Measurements from ENCODE around the gene ZDHHC16. TPM values are rescaled to one million over a fixed set of nuclear protein-coding genes. Genes with fewer than 3 reads are reported as not detected.

Gene ZDHHC16
- total RNA-seq, 1 donor from 2014 or later: 30.4 TPM

DNA sequence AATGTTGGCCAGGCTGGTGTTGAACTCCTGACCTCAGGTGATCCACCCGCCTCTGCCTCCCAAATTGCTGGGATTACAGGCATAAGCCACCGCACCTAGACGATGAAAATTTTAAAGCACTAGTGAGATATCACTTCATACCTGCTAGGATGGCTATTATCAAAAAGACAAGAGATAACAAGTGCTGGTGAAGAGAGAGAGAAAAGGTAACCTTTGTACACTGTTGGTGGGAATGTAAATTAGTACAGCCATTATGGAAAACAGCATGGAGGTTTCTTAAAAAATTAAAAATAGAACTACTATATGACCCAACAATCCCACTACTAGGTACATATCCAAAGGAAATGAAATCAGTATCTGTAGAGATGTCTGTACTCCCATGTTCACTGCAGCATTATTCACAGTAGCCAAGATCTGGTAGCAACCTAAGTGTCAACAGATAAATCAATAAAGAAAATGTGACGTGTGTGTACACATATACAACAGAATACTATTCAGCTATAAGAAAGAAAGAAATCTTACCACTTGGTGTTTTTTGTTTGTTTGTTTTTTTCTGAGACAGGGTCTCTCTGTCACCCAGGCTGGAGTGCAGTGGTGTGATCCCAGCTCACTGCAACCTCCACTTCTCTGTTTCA, 39.8 kb downstream of the ZDHHC16 start:
- TF ChIP-seq, protein P1, sequence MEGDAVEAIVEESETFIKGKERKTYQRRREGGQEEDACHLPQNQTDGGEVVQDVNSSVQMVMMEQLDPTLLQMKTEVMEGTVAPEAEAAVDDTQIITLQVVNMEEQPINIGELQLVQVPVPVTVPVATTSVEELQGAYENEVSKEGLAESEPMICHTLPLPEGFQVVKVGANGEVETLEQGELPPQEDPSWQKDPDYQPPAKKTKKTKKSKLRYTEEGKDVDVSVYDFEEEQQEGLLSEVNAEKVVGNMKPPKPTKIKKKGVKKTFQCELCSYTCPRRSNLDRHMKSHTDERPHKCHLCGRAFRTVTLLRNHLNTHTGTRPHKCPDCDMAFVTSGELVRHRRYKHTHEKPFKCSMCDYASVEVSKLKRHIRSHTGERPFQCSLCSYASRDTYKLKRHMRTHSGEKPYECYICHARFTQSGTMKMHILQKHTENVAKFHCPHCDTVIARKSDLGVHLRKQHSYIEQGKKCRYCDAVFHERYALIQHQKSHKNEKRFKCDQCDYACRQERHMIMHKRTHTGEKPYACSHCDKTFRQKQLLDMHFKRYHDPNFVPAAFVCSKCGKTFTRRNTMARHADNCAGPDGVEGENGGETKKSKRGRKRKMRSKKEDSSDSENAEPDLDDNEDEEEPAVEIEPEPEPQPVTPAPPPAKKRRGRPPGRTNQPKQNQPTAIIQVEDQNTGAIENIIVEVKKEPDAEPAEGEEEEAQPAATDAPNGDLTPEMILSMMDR (IDR thresholded peaks at IDR 0.05): no peak
- no peak overlapping the region for H3K4me3 ChIP-seq
- H3K4me1 ChIP-seq: peaks cover 0 to 16% of the 10 kb centered on the region in 2 donors
- no peaks in the 10 kb centered on the region for H3K27me3 ChIP-seq
- peaks cover 20 to 21% of the 10 kb centered on the region in 2 donors for H3K36me3 ChIP-seq
- intact Hi-C loops (cut with DNase I): no loop called here
- no peaks in the 10 kb centered on the region for H3K9me3 ChIP-seq
- H3K27ac ChIP-seq: no peak overlapping the region
- DNase-seq (ENCODE audit: low spot score in 2 of 2): no peak

GRCh38 chr10:97490592-97490991, 44.6 kb downstream of the ZDHHC16 start:
- TF ChIP-seq, protein P1 (IDR thresholded peaks at IDR 0.05): no peak
- Histone ChIP-seq H3K4me1 (peaks cover 3 to 28% of the 10 kb centered on the region in 2 donors), H3K27ac (peak overlapping the region; percentile 53 to 58), H3K9me3 (no peaks in the 10 kb centered on the region), H3K4me3 (no peak overlapping the region), H3K36me3 (no peaks in the 10 kb centered on the region), H3K27me3 (no peaks in the 10 kb centered on the region)
- intact Hi-C loops (cut with DNase I): no loop called here
- DNase-seq (ENCODE audit: low spot score in 2 of 2): no peak

DNA sequence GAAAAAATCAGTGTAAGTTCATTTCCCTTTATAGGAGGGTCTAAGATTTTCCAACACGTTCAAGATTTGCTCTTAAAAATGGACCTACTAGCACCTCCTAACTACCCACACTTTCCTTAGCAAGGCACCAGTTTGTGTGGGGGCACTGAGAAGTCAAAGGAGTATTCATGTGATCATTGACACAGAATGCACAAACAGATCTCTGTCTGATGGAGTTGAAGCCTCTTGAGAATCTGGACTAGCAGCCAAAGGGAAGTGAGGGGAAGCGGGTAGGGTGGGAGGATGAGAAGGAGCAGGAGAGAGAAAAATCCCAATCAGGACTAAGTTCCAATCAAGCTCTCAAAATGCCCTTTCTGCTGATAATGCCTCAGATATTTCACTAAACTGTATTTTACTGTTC, 48.2 kb downstream of the ZDHHC16 start:
- TF ChIP-seq, protein P1 (IDR thresholded peaks at IDR 0.05): no peak
- Histone ChIP-seq H3K27ac (peak overlapping the region; percentile 31 to 46), H3K27me3 (no peaks in the 10 kb centered on the region), H3K4me1 (peaks cover 3 to 32% of the 10 kb centered on the region in 2 donors), H3K9me3 (no peaks in the 10 kb centered on the region), H3K36me3 (no peaks in the 10 kb centered on the region), H3K4me3 (no peak overlapping the region)
- intact Hi-C loops (cut with DNase I): no loop called here
- no peak for DNase-seq (ENCODE audit: low spot score in 2 of 2)

- H3K27ac ChIP-seq: peak overlapping the region; percentile 31 to 46
- no peak for DNase-seq (ENCODE audit: low spot score in 2 of 2)
- TF ChIP-seq, protein P1 (IDR thresholded peaks at IDR 0.05): no peak
- H3K27me3 ChIP-seq: no peaks in the 10 kb centered on the region
- H3K4me1 ChIP-seq: peaks cover 3 to 28% of the 10 kb centered on the region in 2 donors
- intact Hi-C loops (cut with DNase I): loop anchor here (5.0 kb wide), 1 partner anchor 217 kb away; the partner anchor contains the start of gene MARVELD1
- H3K36me3 ChIP-seq: no peaks in the 10 kb centered on the region
- H3K4me3 ChIP-seq: no peak overlapping the region
- H3K9me3 ChIP-seq: no peaks in the 10 kb centered on the region
Observed at GRCh38 chr10:97494863-97495506, 49.0 kb downstream of the ZDHHC16 start.

- H3K4me1 ChIP-seq: peaks cover 0 to 13% of the 10 kb centered on the region in 2 donors
- intact Hi-C loops (cut with DNase I): loop anchor here (1.0 to 5.0 kb wide), 8 partner anchors 35 to 215 kb away; partner anchors contain the start of genes AVPI1, MARVELD1, MORN4 and PGAM1
- TF ChIP-seq, protein P1 (IDR thresholded peaks at IDR 0.05): no peak
Observed at GRCh38 chr10:97497572-97498075, 51.6 kb downstream of the ZDHHC16 start.

More at GRCh38 chr10:97497572-97498075, 51.6 kb downstream of the ZDHHC16 start:
- H3K27me3 ChIP-seq: no peaks in the 10 kb centered on the region
- peak; percentile 46 to 87 for DNase-seq (ENCODE audit: low spot score in 2 of 2)
- peak overlapping the region; percentile 75 to 87 for H3K4me3 ChIP-seq
- no peaks in the 10 kb centered on the region for H3K9me3 ChIP-seq
- H3K36me3 ChIP-seq: no peaks in the 10 kb centered on the region
- peak overlapping the region; percentile 94 to 98 for H3K27ac ChIP-seq
